PC-9 (cell line): ENCODE measurements around the gene ZNFX1.

Source experiments
- EZH2 ChIP-seq: fragments of 200-600 bp; sonication (generic); IDR thresholded peaks from 2 replicates; pipeline ENCODE4 v1.8.0; 2017; ENCODE audit warnings: antibody characterized with exemption, low read depth
- TF ChIP-seq, protein P1 (sequence below): fragments of 200-600 bp; sonication (generic); conservative IDR thresholded peaks from 2 replicates; pipeline ENCODE4 v1.6.1; 2017; ENCODE audit warnings: mixed run types, antibody characterized with exemption, mild to moderate bottlenecking, moderate library complexity

DNA sequence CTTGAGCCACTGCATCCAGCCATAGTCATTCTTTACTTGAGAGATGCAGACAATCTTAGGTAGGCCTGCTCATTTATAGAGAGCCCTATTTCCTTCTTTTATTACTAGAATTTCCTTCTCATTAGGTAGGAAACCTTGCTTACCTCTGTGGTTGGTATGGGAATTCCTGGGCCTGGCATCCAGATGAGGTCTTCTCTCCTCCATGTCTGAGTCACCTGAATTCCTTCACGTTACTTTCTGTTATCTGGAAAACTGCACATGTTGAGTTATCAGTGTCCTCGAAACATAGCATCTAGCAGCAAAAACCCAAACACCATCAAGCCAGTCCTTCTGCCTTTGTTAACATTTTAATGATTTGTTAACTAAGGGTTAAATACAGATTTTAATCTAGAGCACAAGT, 2.2 kb downstream of the ZNFX1 start:
- TF ChIP-seq EZH2 = no peak
- TF ChIP-seq, protein P1, sequence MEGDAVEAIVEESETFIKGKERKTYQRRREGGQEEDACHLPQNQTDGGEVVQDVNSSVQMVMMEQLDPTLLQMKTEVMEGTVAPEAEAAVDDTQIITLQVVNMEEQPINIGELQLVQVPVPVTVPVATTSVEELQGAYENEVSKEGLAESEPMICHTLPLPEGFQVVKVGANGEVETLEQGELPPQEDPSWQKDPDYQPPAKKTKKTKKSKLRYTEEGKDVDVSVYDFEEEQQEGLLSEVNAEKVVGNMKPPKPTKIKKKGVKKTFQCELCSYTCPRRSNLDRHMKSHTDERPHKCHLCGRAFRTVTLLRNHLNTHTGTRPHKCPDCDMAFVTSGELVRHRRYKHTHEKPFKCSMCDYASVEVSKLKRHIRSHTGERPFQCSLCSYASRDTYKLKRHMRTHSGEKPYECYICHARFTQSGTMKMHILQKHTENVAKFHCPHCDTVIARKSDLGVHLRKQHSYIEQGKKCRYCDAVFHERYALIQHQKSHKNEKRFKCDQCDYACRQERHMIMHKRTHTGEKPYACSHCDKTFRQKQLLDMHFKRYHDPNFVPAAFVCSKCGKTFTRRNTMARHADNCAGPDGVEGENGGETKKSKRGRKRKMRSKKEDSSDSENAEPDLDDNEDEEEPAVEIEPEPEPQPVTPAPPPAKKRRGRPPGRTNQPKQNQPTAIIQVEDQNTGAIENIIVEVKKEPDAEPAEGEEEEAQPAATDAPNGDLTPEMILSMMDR = no peak
